ENCODE measurements around the gene PLXNA2.

Gene PLXNA2

DNA sequence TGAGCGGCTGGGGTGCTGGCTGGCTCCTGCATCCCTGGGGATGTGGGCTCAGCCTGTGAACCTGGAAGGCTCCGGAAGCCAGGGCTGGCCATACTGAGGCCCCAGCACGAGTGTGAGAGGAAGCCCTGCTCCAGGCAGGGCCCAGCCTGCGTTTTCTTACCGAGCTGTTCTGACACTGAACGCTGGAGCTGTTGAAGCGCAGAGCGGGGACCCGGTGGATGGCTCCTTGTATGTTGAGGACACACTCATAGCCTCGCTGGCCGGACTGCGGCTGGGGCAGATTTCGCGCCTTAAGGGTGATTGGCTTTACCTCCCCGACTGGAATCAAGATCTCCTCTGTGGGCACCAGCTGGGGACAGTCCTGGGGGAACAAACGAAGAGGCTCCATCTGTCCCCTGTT is 160.0 kb downstream of the PLXNA2 start:
- no peak for DNase-seq

DNA sequence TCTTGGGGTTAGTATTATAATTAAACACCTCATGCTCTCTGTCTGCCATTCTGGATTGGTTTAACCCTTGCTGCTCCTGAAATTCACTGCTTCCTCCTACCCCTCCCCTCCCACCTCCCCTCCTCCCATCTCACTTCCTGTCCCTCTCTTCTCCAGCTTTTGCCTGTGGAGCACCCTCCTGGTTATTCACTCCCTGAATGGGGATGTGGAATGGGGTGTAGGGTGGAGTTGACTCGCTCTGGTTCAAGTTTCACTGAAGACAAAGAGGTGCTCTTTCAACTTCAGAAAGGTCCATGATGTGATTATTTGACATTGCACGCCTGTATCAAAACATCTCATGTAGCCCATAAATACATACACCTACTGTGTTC is 160.5 kb downstream of the PLXNA2 start:
- DNase-seq, result no peak

DNA sequence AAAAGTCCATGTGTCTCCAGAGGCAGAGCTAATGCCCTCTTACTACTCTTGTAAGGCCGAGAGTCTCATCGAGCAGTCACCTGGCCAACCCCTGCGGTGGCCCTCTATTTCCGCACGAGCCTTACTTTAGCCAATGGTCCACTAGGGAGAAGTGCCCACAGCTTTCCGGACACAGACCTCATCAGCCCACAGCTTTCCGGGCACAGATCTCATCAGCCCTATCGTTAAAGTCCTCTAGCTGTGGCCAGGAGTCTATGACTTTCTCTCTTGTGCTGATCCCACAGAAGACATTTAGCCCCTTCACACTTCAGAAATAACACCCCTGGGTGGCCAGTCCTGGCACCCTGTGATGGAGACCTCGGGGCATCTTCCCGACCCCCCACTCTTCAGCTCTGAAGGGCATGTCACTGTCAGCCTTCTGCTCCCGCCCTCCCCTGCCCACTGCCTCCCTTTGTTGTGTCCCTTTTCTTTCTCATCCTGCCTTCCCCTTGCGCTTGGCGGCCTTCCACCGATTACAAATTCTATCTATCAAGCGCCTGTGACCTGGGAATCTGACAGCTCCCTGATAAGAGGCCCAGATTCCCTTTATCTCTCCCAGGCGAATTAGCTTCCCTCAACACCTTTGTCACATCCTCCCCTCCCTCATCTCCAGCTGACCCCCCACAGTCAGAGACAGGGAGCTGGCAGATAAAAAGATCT is 161.0 kb downstream of the PLXNA2 start:
- no peak for DNase-seq

DNA sequence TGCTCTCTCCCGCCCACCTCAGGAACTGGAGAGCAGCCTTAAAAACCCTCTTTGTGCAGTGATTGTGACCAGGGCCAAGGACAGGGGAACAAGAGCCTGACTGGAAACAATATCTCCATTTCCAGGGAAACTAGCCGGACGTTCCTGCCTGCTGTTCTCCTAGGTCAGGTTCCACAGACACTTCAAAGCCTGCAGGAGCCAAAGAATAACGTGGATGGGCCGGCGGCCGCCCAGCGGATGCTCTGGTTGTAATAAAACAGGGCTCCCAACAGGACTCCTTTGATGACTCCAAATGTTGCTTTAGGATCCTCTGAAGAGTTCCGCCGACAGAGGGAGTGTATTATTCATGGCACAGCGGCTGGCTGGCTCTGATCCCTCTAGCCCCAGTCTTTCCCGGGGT is 162.2 kb downstream of the PLXNA2 start:
- no peak for DNase-seq

DNA sequence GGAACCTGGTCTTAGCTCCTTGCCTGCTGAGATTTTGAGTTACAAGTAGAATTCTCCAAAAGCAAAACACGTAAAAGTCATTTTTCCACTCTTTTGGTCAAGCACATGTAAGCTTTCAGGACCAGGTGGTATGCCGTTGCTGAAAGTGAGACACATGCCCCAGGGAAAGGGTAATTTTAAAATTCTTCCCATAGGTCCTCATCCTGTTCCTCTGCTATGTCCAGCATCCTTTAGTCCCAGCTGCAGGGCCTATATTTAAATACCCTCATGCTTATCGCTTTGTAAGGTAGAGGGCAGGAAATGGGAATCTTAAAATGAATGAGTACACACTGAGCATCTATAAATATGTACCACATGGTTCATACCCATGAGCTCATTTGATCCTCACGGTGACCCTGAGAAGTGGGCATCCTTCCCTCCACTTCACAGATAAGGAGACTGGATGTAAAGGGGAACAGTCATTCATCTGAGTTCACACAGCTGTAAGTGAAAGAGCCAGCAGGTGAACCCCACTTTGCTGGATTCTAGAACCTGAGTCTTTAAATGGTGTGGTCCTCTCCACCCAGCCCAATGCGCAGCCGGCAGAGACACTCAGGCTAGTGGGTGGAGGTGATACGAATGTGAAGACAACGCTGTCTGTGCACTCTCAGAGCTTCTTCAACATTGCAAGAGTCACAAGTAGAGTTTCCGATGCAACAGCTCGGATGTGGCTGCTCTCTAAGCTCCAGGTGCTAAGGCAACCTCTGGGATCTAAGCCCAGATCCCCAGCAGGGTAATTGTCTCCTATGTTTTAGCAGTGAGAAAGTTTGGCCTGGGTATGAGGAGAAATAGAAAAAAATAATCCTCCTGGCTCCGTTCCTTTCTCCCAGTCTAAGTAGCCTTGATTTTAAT is 163.5 kb downstream of the PLXNA2 start:
- DNase-seq, result no peak

DNA sequence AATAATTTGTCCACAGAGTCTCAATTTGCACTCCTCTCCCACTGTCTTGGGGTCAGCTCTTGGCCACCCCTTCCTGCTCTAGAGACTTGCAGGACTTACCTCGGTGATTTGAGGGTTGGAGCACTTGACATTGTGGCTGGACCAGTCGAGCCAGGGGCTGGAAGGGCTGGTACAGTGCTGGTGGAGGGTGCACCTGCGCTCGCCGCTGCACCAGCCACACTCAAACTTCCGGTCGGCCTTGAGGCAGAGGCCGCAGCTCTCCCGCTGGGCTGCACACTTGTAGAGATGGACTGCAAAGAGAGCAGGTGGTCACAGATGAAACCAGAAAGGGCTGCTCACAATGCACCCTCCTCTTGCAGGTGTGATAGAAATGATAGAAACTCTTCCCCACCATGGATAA is 165.0 kb downstream of the PLXNA2 start:
- DNase-seq, result no peak

DNA sequence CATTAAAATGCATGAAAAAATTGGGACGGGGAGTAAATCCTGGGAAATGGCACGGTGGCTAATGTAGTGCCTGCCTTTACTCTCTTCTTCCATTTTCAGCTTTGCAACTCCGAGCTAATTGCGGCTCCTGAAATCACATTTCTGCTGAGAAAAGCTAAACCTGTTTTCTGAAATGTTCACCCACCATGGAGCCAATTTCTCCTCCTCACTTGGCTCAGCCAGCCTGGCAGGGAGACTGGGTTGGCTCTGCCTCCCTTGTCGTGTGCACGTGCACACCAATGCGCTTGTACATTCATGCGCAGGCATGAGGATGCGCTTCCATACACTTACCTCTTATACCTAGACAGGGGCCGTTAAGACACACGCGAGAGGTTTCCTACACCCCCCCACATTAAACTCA is 165.4 kb downstream of the PLXNA2 start:
- no peak for DNase-seq

DNA sequence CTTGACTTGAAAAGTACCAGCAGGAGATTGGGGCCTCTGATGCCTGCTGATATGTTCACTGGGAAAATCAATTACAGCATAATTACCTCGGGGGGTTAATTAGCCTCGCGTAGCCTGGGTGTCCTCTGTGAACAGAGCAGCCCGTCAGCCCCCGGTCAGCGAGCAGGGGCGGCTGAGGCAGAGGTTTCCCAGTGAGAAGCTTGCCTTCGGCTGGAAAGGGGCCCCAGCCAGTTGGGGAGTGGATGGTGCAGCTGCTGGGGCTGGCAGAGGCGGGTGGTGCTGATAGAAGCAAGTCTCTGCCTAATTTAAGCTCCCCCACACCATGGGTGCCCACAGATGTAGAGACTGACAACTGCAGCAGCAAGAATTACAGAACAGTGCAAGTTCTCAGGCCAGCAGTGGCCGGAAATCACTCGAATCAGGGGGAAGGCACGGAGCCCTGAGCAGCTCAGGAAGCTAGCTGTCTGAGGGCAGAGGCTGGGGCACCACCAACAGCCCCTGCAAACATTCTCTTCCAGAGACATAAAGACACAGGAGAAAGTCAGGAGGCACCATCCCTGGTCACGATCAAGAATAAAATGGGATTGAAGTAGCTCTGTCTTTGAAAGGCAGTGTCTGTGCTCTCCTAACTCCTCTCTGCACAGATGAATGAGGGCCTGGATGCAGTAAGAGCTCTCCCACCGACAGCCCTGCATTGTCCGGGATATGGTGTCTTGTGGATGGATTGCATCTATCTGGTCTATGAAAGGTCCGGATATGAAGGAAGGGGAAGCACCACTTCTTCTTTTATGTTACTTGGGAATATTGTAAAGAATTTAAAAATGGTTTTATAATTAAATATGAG is 166.7 kb downstream of the PLXNA2 start:
- peak; percentile 11 to 18 for DNase-seq

DNA sequence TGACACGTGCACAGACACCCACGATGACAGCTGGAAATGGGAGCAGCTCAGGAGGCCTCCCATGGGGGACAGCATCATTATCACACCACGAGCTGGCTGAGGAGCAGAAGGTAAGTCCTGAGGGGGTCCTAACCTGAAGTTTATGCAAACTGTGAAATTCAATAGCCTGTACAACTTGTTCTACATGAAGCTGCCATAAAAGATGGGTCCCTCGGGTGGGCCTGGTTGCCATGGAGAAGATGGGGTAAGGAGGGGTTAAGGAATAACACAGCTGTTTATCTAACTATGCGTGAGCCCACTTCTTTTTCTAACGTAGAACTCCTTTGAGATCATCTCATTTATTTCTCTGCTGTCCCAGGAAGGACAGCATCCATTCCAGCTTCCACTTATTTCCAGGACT is 169.8 kb downstream of the PLXNA2 start:
- no peak for DNase-seq

DNA sequence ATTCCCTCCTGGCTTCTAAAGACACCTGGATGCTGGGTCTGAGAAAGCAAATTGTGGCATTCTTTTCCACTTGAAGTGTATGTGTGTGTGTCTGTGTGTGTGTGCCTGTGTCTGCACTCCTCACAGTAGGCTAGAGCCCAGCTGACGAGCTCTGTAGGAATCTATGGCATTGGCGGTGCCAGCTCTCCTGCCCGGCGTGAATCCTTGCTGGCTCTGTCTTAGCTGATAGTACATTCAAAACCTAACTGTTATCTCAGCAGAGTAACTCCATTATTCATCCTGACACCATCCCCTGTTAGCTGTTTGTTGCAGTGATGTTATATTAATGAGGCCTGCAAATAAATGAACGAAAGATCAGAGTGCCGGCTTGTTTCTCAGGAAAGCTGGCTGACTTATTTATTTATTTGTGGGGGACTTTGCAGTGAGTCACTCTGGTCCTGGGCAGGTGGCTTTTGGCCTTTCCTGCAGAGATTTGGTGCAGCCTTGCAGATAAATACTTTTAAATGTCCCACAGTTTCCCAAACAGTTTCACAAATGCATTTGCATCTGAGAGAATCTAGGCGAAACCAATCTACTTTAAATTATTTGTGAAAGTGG is 172.7 kb downstream of the PLXNA2 start:
- no peak for DNase-seq

DNA sequence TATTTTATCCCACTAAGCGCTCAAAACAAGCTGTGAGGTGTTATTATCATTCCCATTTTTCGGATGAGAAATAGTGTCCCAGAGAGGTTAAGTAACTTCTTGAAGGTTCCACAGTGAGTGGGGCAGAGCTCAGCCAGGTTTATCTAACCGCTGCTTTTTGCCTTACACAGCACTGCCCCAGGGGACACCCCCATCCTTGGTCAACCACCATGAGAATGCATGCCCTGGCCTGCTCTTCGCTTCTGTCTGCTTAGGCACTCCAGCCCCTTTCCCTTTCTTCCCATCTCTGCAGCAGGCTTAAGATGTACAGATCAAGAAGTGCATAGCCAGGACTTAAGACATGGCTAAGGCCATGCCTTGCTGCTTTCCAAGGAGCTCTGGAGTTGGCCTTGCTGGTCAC is 174.3 kb downstream of the PLXNA2 start:
- no peak for DNase-seq

DNA sequence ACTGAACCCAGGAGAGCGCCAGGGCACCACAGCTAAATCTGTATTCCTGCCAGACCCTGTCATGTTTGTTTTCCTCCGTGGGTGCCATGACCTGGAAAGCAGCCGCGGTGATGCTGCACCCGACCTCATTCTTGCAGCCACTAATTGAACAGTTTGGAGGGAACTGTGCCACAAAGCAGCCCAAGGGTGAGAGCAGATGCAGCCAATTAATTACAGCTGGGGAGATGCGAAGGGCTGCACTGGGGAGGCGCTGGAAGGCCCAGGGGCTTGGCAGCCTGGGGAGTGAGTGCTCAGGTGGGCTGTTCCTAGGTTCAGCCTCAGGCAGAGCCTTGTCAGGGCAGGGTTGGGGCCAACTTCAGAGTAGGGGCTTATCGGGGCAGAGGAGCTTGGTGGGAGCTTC is 174.9 kb downstream of the PLXNA2 start:
- no peak for DNase-seq

DNA sequence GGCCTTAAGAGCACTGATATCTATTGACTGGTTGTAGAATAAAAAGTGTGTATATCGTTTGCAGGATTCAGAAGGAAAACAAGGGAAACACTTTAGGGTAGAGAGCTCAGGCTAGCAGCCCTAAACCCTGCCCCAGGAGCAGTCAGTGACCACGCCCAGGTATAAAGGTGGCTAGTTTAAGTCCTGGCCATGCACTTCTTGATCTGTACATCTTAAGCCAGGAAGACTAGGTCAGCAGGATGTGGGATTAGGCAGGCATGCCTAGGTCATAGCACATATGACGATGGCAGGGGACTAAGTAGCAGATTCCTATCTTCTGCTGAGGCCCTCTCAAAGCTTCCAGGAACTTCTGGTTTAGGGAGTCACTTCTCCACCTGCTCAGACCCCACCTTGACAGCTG is 175.3 kb downstream of the PLXNA2 start:
- DNase-seq, result no peak

DNA sequence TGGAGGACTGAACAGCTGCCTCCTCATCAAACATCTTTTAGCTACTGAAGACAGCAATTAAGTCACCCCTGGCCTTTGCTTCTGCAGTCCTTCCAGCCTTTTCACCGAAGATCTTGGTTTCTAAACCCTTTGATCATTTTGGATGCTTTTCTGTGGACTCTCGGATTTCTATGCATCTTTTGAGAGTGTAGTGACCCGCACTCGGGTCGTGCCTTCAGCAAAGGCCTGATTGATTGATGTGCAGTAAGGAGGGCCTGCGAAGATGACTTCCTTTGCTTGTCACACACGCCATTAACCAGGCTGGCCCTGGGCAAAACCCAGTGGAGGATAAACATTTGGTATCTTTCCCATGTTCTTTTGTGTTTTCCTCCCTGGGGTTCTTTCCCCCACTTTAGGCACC is 175.8 kb downstream of the PLXNA2 start:
- DNase-seq, result no peak

DNA sequence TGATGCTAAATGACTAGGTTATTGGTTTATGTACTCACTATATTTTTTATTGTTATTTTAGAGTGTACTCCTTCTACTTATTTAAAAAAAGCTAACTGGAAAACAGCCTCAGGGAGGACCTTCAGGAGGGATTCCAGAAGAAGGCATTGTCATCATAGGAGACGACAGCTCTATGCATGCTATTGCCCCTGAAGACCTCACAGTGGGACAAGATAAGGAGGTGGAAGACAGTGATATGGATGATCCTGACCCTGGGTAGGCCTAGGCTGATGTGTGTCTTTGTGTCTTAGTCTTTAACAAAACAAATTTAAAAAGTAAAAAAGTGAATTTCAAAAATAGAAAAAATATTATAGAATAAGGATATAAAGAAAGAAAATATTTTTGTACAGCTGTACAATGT is 177.6 kb downstream of the PLXNA2 start:
- DNase-seq, result no peak

DNA sequence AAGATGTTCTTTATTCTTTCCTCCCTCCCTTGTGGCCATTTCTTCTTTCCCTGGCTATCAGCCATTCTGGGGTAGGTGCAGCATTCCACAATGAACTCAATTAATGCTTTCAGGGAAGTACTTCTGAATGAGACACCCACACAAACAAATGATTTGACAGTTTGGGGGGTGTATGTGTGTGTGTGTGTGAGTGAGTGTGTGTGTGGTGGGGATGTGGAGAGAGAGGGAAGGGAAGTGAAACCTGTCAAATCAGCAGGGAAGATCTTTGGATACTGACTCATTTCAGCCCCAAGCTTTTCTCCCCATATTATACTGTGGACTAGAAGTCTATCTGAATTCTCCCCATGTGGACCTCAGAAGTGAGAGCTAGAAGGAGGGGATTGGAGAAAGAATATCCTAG is 178.3 kb downstream of the PLXNA2 start:
- peak; percentile 88 to 91 for DNase-seq

DNA sequence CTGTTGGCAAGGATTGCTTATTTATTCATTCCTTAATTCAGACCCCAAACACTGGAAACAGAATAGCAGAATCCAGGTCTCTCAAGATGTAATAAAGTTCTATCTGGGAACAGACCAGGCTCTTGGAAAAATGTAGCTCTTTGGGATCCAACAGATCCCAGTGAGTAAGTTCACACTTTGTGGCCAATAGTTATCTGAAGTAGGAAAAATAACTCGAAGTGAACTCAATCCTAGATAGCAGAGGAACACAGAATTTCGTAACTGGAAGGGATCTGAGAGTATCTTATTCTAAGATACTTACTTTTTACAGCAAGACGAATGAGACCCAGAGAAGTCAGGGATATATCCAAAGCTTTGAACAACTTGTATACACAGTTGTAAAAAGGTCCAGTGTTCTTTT is 182.6 kb downstream of the PLXNA2 start:
- no peak for DNase-seq

DNA sequence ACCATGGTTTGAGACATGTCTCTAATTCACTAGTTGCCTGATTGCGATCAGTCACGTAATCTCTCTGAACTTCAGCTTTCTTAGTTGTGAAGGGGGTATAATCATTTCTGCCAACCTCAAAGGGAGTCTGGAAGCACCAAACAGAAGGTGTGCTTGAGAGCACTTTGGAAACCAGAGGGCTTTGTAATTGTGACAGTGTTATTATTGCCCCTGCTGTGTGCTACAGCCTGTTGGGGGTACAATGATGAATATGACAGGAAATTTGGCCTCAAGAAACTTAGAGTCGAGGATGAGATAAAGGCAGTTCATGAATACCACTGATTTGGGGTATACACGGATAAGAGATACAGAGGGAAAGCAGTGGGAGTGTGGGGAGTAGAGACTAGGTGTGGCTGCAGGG is 183.1 kb downstream of the PLXNA2 start:
- no peak for DNase-seq

DNA sequence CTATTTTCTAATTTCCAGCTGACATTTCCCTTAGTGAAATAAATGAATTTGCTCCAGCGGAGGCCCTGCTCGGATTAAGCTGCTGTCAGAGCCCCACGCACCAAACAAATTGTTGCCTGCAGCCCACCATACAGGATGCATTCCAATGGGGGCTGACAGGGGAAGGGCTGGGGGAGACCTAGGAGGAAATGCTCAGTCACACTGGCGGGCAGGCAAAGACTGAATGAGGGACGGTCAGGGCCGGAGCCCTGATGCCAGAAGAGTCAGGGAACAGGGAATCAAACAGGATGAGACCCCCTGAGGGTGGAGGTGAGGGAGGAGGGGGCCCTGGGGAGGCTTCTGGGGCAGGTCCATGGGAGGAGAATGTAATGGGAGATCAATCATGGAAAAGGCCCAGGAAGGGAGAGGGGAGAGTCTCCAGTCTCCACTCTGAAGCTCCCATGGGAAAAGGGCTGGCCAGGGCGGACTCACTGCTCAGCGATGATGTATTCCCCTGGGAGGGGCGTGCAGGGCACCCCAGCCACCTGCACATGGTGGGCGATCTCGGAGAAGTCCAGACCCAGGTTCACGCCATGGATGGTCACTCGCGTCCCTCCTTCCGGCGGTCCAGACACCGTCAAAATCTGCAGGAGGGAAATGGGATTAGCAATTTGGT is 183.8 kb downstream of the PLXNA2 start:
- DNase-seq, result no peak

DNA sequence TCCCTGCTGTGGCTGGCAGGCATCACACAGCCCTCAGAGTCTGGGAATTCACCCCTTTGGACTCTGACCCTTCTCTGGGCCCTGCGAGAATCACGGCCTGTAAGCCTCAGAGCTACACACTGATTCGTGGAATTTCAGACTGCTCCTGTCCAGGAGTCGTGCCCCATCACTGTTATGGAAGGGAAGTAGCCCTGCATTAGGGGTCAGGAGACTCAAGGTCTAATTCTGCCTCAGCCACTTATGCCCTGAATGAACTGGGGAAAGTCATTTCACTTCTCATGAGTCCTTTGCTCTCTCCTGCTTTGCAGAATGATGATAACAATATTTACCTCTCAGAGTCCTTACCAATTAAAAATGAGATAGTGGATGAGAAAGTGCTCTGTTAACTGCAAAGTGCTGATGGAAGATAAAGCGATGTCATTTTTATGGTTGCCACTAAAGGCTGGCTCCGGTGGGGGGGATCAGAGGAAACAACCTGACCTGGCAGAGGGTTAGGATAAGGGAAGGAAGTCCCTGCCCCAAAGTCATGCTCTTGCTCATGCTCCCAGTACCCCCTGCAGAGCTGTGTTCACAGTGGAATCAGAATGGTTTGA is 184.7 kb downstream of the PLXNA2 start:
- no peak for DNase-seq

DNA sequence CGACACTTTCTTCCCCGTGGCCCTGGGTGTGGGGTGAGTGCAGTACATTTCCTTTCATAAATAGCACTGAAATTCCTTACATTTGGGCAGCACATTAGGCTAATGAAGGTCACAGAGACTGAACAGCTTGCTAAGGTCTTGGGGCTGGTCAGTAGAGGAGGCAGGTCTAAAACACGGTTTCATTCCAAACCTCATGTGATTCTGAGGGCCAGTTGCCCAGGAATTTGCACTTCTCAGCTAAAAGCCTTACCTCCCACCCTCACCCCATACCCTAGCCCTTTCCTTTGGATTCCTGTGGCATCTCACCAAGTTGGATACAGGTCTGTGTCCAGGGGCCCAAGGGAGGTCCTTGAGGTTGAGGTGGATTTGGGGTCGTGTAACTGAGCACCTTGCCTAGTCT is 185.4 kb downstream of the PLXNA2 start:
- no peak for DNase-seq

DNA sequence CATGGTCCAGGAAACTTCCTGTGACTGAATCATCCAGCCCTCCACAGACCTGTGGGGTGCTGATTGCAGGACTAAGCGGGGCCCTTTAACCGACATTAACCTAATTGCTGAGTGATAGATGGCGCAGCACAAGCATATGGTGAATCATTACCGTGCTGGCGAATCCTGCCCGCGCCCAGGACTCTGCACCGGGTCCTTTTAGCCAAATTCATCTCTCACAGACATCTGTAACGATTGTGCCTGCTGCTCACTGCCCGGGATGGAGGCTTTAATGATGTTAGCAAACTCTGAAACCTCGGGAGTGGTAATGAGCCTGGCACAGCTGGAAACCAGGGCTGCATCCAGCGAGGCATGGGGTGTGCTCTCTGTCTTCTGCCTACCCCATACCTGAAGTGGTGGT is 185.9 kb downstream of the PLXNA2 start:
- DNase-seq, result no peak
